Neural progenitor cell (in vitro differentiated cells): Measurements from ENCODE around the gene KCNA5.

Source experiments
- EZH2 ChIP-seq: fragments of 200-600 bp; sonication (generic); IDR thresholded peaks from 2 replicates; pipeline ENCODE4 v1.6.1; 2017; ENCODE audit warnings: antibody characterized with exemption, mild to moderate bottlenecking, moderate library complexity
- EZH2phosphoT487 ChIP-seq: fragments of 200-600 bp; sonication (generic); IDR thresholded peaks from 2 replicates; pipeline ENCODE4 v1.6.1; 2017; ENCODE audit warnings: antibody characterized with exemption
- TF ChIP-seq, protein P1 (sequence below): fragments of 200-600 bp; sonication (generic); IDR thresholded peaks from 2 replicates; pipeline ENCODE4 v1.5.1; 2017; ENCODE audit warnings: antibody characterized with exemption, mild to moderate bottlenecking

DNA sequence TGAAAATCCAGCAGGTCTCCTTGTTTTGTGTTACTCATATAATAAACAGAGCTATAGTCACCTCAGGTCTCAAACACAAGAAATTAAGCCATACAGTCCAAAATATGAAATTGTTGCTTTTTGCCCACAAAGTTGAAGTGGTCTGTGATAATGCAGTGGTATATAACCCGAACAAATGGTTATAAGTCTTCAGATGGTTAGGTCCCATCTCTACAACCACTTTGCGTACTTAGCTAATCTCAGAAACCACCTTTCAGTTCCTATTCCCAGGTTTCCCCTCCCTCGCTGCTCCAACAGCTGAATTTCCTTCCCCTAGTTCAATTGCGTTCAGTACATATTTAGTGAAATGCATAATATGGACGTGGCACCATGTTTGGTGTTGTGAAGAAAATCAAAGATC, 3.3 kb upstream of the KCNA5 start:
- TF ChIP-seq, protein P1, sequence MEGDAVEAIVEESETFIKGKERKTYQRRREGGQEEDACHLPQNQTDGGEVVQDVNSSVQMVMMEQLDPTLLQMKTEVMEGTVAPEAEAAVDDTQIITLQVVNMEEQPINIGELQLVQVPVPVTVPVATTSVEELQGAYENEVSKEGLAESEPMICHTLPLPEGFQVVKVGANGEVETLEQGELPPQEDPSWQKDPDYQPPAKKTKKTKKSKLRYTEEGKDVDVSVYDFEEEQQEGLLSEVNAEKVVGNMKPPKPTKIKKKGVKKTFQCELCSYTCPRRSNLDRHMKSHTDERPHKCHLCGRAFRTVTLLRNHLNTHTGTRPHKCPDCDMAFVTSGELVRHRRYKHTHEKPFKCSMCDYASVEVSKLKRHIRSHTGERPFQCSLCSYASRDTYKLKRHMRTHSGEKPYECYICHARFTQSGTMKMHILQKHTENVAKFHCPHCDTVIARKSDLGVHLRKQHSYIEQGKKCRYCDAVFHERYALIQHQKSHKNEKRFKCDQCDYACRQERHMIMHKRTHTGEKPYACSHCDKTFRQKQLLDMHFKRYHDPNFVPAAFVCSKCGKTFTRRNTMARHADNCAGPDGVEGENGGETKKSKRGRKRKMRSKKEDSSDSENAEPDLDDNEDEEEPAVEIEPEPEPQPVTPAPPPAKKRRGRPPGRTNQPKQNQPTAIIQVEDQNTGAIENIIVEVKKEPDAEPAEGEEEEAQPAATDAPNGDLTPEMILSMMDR, result no peak
- TF ChIP-seq EZH2phosphoT487 (no peak), EZH2 (no peak)
